HCT116 (cell line): ENCODE results near the gene SDK1. TPM values are rescaled to one million over a fixed set of nuclear protein-coding genes. Genes with fewer than 3 reads are reported as not detected.

Experiments
- ATAC-seq: fragments of 200-7000 bp; cut with Tn5 transposase; 2 replicates; pipeline ENCODE4 v1.9.1; 2020; ENCODE audit warnings: mild to moderate bottlenecking, moderate library complexity
- BruUV-seq: library from RNA; stranded (reverse); fragments of 400-500 nt; replicated peaks from 2 replicates; lab custom pipeline; 2021; lab: Mats Ljungman, UMichigan
- CTCF ChIA-PET: fragments of 300-600 bp; sonication (Branson Sonifier 250); formaldehyde crosslinking; loops from one replicate; lab custom pipeline; 2021; ENCODE audit warnings: antibody characterized with exemption; lab: Charles Lee
- POLR2A ChIA-PET: fragments of 300-600, 350-600 bp; sonication (Branson Sonifier 250); formaldehyde crosslinking; loops from one replicate; lab custom pipeline; 2021; ENCODE audit warnings: antibody characterized with exemption; lab: Charles Lee
- RAD21 ChIA-PET, 2 experiments: fragments of 300-600 bp; sonication (Branson Sonifier 250); formaldehyde crosslinking; loops; one replicate each; lab custom pipeline; 2023; ENCODE audit warnings: low total read pairs in 2 of 2; ENCODE audit not compliant: uncharacterized antibody in 2 of 2, unreplicated experiment in 2 of 2, low non-redundant PET in 1 of 2; lab: Charles Lee
- DNase-seq: peaks from one replicate; pipeline ENCODE4 v3.0.0-alpha.2; 2010; ENCODE audit warnings: low read depth, low spot score
- H2AFZ ChIP-seq: fragments of 200-600 bp; shearing (Covaris generic), sonication (generic); 2 replicates; pipeline ENCODE4 v1.6.1; 2017; ENCODE audit warnings: low read depth, mixed run types, mixed read lengths, antibody characterized with exemption, low read length; ENCODE audit not compliant: poor library complexity, severe bottlenecking
- H3K27ac ChIP-seq: 2 replicates; pipeline ENCODE4 v1.5.1; 2012; ENCODE audit warnings: low read depth, low read length
- H3K27me3 ChIP-seq: fragments of 200-600 bp; sonication (generic); 2 replicates; pipeline ENCODE4 v1.6.1; 2016; ENCODE audit warnings: mixed run types, low read length, mixed read lengths; ENCODE audit not compliant: insufficient read depth
- H3K36me3 ChIP-seq, 2 experiments: fragments of 200-500 bp in 1 of 2; fragments of 200-600 bp in 1 of 2; sonication (Bioruptor generic) in 1 of 2; sonication (generic) in 1 of 2; 2 replicates each; pipeline versions ENCODE4 v1.5.1 to v1.6.1; 2014 to 2016; ENCODE audit warnings: low read length in 2 of 2, inconsistent platforms in 1 of 2, mixed read lengths in 1 of 2, mixed run types in 1 of 2; ENCODE audit not compliant: insufficient read depth in 2 of 2, control insufficient read depth in 1 of 2
- H3K4me1 ChIP-seq, 2 experiments: fragments of 200-600 bp in 1 of 2; sonication (generic) in 1 of 2; 2 replicates each; pipeline versions ENCODE4 v1.5.1 to v1.6.1; 2012 to 2017; ENCODE audit warnings: low read length in 2 of 2, inconsistent platforms in 1 of 2, mild to moderate bottlenecking in 1 of 2, mixed read lengths in 1 of 2, mixed run types in 1 of 2, moderate library complexity in 1 of 2; ENCODE audit not compliant: insufficient read depth in 2 of 2, control insufficient read depth in 1 of 2
- H3K4me2 ChIP-seq: fragments of 200-600 bp; sonication (generic); 2 replicates; pipeline ENCODE4 v1.6.1; 2017; ENCODE audit warnings: mixed run types, low read length, mixed read lengths
- H3K4me3 ChIP-seq, 2 experiments: fragments of 200-600 bp in 1 of 2; sonication (generic) in 1 of 2; replicated peaks in 1 of 2; 2 replicates each; pipeline ENCODE4 v1.5.1; 2011 to 2016; ENCODE audit warnings: low read length in 2 of 2, control low read depth in 1 of 2, low read depth in 1 of 2, mild to moderate bottlenecking in 1 of 2, mixed read lengths in 1 of 2, mixed run types in 1 of 2
- H3K79me2 ChIP-seq: fragments of 200-600 bp; sonication (generic); 2 replicates; pipeline ENCODE4 v1.6.1; 2017; ENCODE audit warnings: mild to moderate bottlenecking, mixed run types, low read length, moderate library complexity, mixed read lengths; ENCODE audit not compliant: insufficient read depth
- H3K9ac ChIP-seq: fragments of 200-600 bp; sonication (generic); 2 replicates; pipeline ENCODE4 v1.6.1; 2016; ENCODE audit warnings: low read length, mixed read lengths
- H3K9me2 ChIP-seq: fragments of 200-600 bp; sonication (generic), shearing (Covaris generic); 2 replicates; pipeline ENCODE4 v1.6.1; 2017; ENCODE audit warnings: mixed run types, mild to moderate bottlenecking, moderate library complexity; ENCODE audit not compliant: insufficient read depth
- H3K9me3 ChIP-seq, 2 experiments: fragments of 200-500 bp in 1 of 2; fragments of 200-600 bp in 1 of 2; sonication (Bioruptor generic) in 1 of 2; sonication (generic) in 1 of 2; 2 replicates each; pipeline ENCODE4 v1.6.1; 2014 to 2017; ENCODE audit warnings: low read length in 2 of 2, mixed read lengths in 2 of 2, inconsistent platforms in 1 of 2, low read depth in 1 of 2, mild to moderate bottlenecking in 1 of 2, mixed run types in 1 of 2, moderate library complexity in 1 of 2; ENCODE audit not compliant: control insufficient read depth in 1 of 2, insufficient read depth in 1 of 2
- H4K20me1 ChIP-seq: fragments of 200-600 bp; sonication (generic), shearing (Covaris generic); 2 replicates; pipeline ENCODE4 v1.6.1; 2017; ENCODE audit warnings: mixed run types, mild to moderate bottlenecking, moderate library complexity; ENCODE audit not compliant: insufficient read depth
- CEBPB ChIP-seq: IDR thresholded peaks from 2 replicates; pipeline ENCODE4 v1.6.1; 2012; ENCODE audit warnings: low read depth
- EGR1 ChIP-seq: IDR thresholded peaks from 2 replicates; pipeline ENCODE4 v1.6.1; 2012; ENCODE audit warnings: low read depth
- ELF1 ChIP-seq: IDR thresholded peaks from 2 replicates; pipeline ENCODE4 v1.6.1; 2012; ENCODE audit warnings: low read depth, borderline replicate concordance
- JUND ChIP-seq: IDR thresholded peaks from 2 replicates; pipeline ENCODE4 v1.6.1; 2012
- POLR2A ChIP-seq: IDR thresholded peaks from 2 replicates; pipeline ENCODE4 v1.7.0; 2011; ENCODE audit warnings: borderline replicate concordance; ENCODE audit not compliant: insufficient read depth, insufficient read length; ENCODE audit errors: extremely low read depth
- POLR2AphosphoS5 ChIP-seq: IDR thresholded peaks from 2 replicates; pipeline ENCODE4 v1.6.1; 2011; ENCODE audit warnings: mild to moderate bottlenecking, low read depth, low read length, moderate library complexity
- RAD21 ChIP-seq: IDR thresholded peaks from 2 replicates; pipeline ENCODE4 v1.6.1; 2012; ENCODE audit warnings: low read depth, mild to moderate bottlenecking
- SIN3A ChIP-seq: IDR thresholded peaks from 2 replicates; pipeline ENCODE4 v1.6.1; 2012; ENCODE audit warnings: low read depth
- SP1 ChIP-seq: IDR thresholded peaks from 2 replicates; pipeline ENCODE4 v1.6.1; 2012; ENCODE audit warnings: low read depth
- SRF ChIP-seq: IDR thresholded peaks from 2 replicates; pipeline ENCODE4 v1.6.1; 2012; ENCODE audit warnings: low read depth
- YY1 ChIP-seq: IDR thresholded peaks from 2 replicates; pipeline ENCODE4 v1.6.1; 2011; ENCODE audit warnings: low read length, low read depth, moderate library complexity, mild to moderate bottlenecking; ENCODE audit not compliant: insufficient replicate concordance; ENCODE audit errors: extremely low read depth
- ZFX ChIP-seq: fragments of 450-650 bp; IDR thresholded peaks from 2 replicates; pipeline ENCODE4 v1.6.1; 2017
- intact Hi-C: fragments of 100-400 bp; cut with micrococcal nuclease; formaldehyde crosslinking; loops from 2 replicates; pipeline ENCODE4 v1.10.0; 2022
- total RNA-seq: library from RNA; stranded (reverse); gene quantifications from one replicate; pipeline ENCODE4 v1.2.1, GENCODE V29; 2021; ENCODE audit not compliant: unreplicated experiment
- TF ChIP-seq, protein P1 (sequence below): IDR thresholded peaks from 2 replicates; pipeline ENCODE4 v1.6.1; 2011; ENCODE audit warnings: mild to moderate bottlenecking, low read length, moderate library complexity; ENCODE audit not compliant: insufficient replicate concordance; ENCODE audit errors: extremely low read depth
- TF ChIP-seq, protein P2 (sequence below): IDR thresholded peaks from 2 replicates; pipeline ENCODE4 v1.6.1; 2012; ENCODE audit warnings: low read depth

SDK1 gene
- total RNA-seq, 1 experiment from 2014 or later, result 0.05 TPM

DNA sequence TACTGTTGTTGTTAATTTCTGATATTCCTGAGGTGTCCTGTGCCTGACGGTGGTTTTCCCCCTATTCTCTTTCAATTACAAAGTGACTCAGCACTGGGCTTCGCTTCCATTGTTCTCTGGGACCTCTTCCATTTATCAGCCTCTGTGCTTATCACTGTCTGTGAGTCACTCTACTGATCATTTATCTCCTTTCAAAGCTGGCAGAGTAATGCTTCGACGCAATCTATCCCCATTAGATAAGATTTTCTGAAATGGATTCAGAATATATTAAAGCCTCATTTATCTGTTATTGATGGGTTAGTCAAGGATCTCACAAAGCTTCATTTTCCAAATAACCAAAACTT, 679.2 kb downstream of the SDK1 start:
- TF ChIP-seq EGR1 (no peak), SRF (no peak), POLR2AphosphoS5 (no peak), SP1 (no peak)
- TF ChIP-seq, protein P1, sequence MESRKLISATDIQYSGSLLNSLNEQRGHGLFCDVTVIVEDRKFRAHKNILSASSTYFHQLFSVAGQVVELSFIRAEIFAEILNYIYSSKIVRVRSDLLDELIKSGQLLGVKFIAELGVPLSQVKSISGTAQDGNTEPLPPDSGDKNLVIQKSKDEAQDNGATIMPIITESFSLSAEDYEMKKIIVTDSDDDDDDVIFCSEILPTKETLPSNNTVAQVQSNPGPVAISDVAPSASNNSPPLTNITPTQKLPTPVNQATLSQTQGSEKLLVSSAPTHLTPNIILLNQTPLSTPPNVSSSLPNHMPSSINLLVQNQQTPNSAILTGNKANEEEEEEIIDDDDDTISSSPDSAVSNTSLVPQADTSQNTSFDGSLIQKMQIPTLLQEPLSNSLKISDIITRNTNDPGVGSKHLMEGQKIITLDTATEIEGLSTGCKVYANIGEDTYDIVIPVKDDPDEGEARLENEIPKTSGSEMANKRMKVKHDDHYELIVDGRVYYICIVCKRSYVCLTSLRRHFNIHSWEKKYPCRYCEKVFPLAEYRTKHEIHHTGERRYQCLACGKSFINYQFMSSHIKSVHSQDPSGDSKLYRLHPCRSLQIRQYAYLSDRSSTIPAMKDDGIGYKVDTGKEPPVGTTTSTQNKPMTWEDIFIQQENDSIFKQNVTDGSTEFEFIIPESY, result no peak
- H3K4me2 ChIP-seq, result no peak overlapping the region
- H3K27me3 ChIP-seq, result no peaks in the 10 kb centered on the region
- H3K79me2 ChIP-seq, result no peaks in the 10 kb centered on the region
- no peaks in the 10 kb centered on the region for H3K9me2 ChIP-seq
- H3K36me3 ChIP-seq, result no peaks in the 10 kb centered on the region
- no TSS peak for BruUV-seq
- no peaks in the 10 kb centered on the region for H3K4me1 ChIP-seq
- H3K4me3 ChIP-seq, result no peak overlapping the region
- H3K9ac ChIP-seq, result no peak overlapping the region
- no peak overlapping the region for H2AFZ ChIP-seq
- RAD21 ChIA-PET, result no interaction called here
- no peak for ATAC-seq
- intact Hi-C loops, result no loop called here
- POLR2A ChIA-PET, result no interaction called here
- CTCF ChIA-PET, result no interaction called here
- no peaks in the 10 kb centered on the region for H3K9me3 ChIP-seq
- no peaks in the 10 kb centered on the region for H4K20me1 ChIP-seq
- DNase-seq, result no peak
- H3K27ac ChIP-seq, result no peak overlapping the region

DNA sequence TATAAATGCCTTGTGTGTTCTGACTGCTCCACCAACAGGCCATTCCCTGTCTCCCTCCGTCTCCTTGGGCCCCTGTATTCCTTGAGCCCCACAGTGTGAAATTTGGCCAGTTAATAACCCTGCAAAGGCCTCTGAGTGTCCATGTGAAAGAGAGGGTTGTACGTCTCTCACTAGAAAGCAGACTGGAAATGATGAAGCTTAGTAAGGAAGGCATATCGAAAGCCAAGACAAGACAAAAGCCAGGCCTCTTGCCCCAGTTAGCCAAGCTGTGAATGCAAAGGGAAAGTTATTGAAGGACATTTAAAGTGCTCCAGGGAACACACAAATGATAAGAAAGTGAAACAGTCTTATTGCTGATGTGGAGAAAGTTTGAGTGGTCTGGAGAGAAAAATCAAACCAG, 680.2 kb downstream of the SDK1 start:
- no peaks in the 10 kb centered on the region for H3K36me3 ChIP-seq
- H3K4me1 ChIP-seq, result no peaks in the 10 kb centered on the region
- TF ChIP-seq ELF1, result no peak
- TF ChIP-seq, protein P2, sequence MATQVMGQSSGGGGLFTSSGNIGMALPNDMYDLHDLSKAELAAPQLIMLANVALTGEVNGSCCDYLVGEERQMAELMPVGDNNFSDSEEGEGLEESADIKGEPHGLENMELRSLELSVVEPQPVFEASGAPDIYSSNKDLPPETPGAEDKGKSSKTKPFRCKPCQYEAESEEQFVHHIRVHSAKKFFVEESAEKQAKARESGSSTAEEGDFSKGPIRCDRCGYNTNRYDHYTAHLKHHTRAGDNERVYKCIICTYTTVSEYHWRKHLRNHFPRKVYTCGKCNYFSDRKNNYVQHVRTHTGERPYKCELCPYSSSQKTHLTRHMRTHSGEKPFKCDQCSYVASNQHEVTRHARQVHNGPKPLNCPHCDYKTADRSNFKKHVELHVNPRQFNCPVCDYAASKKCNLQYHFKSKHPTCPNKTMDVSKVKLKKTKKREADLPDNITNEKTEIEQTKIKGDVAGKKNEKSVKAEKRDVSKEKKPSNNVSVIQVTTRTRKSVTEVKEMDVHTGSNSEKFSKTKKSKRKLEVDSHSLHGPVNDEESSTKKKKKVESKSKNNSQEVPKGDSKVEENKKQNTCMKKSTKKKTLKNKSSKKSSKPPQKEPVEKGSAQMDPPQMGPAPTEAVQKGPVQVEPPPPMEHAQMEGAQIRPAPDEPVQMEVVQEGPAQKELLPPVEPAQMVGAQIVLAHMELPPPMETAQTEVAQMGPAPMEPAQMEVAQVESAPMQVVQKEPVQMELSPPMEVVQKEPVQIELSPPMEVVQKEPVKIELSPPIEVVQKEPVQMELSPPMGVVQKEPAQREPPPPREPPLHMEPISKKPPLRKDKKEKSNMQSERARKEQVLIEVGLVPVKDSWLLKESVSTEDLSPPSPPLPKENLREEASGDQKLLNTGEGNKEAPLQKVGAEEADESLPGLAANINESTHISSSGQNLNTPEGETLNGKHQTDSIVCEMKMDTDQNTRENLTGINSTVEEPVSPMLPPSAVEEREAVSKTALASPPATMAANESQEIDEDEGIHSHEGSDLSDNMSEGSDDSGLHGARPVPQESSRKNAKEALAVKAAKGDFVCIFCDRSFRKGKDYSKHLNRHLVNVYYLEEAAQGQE, result no peak
- TF ChIP-seq YY1, result no peak
- TF ChIP-seq POLR2A, result no peak
- no peak for TF ChIP-seq ZFX
- TF ChIP-seq CEBPB, result no peak
- TF ChIP-seq SIN3A, result no peak
- TF ChIP-seq EGR1, result no peak
- TF ChIP-seq, protein P1, result no peak
- no peak for TF ChIP-seq SRF
- no peak for TF ChIP-seq RAD21
- no peak for TF ChIP-seq SP1
- no peak for TF ChIP-seq JUND
- ChIA-PET POLR2A (no interaction called here), RAD21 (no interaction called here), CTCF (no interaction called here)
- H3K27ac ChIP-seq, result no peak overlapping the region
- no peaks in the 10 kb centered on the region for H3K27me3 ChIP-seq
- no TSS peak for BruUV-seq
- no peaks in the 10 kb centered on the region for H3K9me2 ChIP-seq
- no peak for DNase-seq
- H3K9me3 ChIP-seq, result no peaks in the 10 kb centered on the region
- no peaks in the 10 kb centered on the region for H4K20me1 ChIP-seq
- no peak overlapping the region for H3K9ac ChIP-seq
- no peaks in the 10 kb centered on the region for H3K79me2 ChIP-seq
- ATAC-seq, result no peak
- no peak overlapping the region for H2AFZ ChIP-seq
- no peak overlapping the region for H3K4me2 ChIP-seq
- no peak overlapping the region for H3K4me3 ChIP-seq
- intact Hi-C loops, result no loop called here
